HG02884 (cell line): ENCODE data around the gene PLXNB3.

Source experiments
- ATAC-seq: cut with Tn5 transposase; IDR thresholded peaks from one replicate; pipeline ENCODE4 v1.9.1; 2021; ENCODE audit warnings: mild to moderate bottlenecking, moderate library complexity; ENCODE audit not compliant: unreplicated experiment

PLXNB3 gene

DNA sequence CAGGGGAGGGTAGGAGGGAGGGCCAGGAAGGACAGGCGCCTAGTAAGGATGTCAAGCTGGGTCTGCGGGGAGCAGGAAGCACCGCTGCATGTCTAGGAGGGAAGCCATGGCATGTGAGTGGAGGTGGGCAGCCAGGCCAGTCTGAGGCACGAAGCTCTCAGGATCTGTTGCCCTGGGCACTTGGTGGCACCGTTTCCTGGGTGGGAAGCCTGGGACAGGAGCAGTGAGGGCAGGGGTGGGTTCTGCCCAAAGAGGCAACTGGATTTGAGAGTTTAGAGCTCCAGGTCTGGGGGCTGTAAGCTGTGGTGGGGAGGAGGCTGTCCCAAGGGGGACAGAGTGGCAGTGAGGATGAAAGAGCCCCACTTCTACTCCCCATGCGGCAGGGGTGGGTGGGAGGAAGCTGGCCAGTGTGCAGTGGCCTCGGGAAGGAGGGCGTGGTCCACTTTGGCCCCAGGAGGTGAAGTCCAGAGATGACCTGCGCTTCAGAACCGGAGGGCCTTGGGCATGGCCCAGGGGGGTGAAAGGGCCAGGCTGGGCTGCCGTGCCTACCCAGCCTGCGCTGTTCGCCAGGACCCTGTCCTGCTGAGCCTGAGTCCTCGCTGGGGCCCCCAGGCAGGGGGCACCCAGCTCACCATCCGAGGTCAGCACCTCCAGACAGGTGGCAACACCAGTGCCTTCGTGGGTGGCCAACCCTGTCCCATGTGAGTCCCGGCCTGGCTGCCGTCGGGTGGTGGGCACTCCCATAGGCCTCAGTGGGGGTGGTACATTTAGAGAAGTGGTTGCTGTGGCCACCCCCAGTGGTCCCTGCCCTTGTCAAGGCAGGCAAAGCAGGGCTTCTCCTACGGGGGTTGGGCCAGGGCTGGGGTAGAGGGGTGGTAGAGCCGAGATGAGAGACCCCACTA lies 8.5 kb downstream of the PLXNB3 start:
- ATAC-seq, result no peak

DNA sequence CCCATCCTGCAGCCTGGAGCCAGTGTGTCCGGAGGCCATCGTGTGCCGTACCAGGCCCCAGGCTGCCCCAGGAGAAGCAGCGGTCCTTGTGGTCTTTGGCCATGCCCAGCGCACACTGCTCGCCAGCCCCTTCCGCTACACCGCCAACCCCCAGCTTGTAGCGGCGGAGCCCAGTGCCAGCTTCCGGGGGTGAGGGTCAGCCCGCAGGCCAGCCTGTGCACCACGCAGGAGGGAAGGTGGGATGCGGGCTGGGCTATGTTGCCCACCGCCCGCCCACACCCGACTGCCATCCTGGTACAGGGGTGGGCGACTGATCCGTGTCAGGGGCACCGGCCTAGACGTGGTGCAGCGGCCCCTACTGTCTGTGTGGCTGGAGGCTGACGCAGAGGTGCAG lies 9.2 kb downstream of the PLXNB3 start:
- no peak for ATAC-seq

DNA sequence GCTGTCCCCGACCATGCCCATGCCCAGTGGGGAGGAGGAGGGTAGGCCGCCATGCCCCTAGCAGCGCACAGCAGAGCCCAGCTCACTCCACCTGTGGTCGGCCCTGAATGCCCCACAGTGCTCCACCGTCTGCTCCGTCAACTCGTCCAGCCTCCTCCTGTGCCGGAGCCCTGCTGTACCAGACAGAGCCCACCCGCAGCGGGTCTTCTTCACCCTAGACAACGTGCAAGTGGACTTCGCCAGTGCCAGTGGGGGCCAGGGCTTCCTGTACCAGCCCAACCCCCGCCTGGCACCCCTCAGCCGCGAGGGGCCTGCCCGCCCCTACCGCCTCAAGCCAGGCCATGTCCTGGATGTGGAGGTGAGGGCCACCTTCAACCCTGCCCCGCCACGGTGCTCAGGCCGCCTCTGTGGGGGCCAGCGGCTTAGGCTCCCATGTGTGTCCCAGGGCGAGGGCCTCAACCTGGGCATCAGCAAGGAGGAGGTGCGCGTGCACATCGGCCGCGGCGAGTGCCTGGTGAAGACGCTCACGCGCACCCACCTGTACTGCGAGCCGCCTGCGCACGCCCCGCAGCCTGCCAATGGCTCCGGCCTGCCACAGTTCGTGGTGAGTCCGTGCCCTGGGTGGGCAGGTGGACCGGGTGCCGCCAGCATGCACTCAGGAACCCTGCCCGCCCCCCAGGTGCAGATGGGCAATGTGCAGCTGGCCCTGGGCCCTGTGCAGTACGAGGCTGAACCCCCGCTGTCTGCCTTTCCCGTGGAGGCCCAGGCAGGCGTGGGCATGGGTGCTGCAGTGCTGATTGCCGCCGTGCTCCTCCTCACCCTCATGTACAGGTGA lies 9.9 kb downstream of the PLXNB3 start:
- ATAC-seq, result no peak

DNA sequence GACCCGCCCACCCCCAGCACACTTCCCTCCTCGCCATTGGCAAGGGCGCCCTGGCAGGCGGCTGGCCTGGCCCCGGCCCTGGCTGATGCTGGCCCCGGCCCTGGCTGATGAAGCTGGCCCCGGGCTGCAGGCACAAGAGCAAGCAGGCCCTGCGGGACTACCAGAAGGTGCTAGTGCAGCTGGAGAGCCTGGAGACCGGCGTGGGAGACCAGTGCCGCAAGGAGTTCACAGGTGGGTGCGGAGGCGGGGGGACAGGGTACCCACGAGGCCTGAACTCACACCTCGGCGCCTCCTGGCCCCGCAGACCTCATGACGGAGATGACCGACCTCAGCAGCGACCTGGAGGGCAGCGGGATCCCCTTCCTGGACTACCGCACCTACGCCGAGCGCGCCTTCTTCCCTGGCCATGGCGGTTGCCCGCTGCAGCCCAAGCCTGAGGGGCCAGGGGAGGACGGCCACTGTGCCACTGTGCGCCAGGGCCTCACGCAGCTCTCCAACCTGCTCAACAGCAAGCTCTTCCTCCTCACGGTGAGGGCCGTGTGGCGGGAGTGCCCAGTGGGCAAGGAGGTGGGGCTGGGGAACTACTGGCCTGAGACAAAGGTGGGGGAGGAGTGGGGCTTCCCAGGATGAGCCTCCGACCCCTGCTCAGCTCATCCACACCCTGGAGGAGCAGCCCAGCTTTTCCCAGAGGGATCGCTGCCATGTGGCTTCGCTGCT lies 10.7 kb downstream of the PLXNB3 start:
- ATAC-seq, result no peak

DNA sequence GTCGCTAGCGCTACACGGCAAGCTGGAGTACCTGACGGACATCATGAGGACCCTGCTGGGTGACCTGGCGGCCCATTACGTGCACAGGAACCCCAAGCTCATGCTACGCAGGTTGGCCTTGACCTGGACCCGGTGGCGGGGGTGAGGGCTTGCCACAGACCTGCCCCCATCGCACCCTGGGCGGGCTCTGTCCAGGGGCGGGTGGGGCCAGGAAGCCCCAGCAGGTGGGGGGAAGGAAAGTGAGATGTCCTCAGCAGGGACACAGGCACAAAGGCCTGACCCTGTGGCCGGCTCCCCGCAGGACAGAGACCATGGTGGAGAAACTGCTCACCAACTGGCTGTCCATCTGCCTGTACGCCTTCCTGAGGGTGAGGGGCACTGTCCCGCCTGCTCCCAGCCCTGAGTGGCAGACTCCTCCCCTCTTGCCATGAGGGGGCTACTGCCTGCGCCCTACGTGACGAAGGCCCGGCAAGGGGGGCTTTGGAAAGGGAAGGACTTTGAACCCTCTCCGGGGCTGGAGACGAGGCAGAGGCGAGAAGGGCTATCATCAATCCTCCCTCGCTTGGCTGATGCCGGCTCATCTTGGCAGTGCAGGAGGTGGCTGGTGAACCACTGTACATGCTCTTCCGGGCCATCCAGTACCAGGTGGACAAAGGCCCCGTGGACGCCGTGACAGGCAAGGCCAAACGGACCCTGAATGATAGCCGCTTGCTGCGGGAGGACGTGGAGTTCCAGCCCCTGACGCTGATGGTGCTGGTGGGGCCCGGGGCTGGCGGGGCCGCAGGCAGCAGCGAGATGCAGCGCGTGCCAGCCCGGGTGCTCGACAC lies 11.5 kb downstream of the PLXNB3 start:
- ATAC-seq, result no peak

DNA sequence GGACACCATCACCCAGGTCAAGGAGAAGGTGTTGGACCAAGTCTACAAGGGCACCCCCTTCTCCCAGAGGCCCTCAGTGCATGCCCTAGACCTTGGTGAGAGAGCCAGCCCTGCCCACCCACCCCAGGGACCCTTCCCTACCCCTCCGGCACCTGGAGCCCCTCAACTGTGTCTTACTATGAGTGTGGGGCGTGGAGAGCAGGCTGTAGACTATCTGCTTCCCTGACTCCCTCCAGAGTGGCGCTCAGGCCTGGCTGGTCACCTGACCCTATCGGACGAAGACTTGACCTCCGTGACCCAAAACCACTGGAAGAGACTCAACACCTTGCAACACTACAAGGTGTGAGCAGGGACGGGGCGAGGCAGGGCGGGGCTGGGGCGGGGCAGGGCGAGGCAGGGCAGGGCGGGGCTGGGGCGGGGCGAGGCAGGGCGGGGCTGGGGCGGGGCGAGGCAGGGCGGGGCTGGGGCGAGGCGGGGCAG lies 12.1 kb downstream of the PLXNB3 start:
- no peak for ATAC-seq

DNA sequence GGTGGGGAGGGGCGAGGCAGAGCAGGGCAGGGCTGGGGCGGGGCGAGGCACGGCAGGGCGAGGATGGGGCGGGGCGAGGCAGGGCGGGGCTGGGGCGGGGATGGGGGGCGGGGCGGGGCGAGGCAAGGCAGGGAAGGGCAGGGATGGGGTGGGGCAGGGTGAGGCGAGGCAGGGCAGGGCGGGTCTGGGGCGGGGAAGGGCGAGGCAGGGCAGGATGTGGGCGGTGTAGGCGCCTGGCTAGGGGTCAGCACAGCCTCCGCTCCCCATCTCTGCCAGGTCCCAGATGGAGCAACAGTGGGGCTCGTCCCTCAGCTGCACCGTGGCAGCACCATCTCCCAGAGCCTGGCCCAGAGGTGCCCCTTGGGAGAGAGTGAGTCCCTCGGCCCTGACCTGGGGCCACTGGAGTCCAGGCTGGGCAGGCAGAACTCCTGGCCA lies 12.6 kb downstream of the PLXNB3 start:
- no peak for ATAC-seq

DNA sequence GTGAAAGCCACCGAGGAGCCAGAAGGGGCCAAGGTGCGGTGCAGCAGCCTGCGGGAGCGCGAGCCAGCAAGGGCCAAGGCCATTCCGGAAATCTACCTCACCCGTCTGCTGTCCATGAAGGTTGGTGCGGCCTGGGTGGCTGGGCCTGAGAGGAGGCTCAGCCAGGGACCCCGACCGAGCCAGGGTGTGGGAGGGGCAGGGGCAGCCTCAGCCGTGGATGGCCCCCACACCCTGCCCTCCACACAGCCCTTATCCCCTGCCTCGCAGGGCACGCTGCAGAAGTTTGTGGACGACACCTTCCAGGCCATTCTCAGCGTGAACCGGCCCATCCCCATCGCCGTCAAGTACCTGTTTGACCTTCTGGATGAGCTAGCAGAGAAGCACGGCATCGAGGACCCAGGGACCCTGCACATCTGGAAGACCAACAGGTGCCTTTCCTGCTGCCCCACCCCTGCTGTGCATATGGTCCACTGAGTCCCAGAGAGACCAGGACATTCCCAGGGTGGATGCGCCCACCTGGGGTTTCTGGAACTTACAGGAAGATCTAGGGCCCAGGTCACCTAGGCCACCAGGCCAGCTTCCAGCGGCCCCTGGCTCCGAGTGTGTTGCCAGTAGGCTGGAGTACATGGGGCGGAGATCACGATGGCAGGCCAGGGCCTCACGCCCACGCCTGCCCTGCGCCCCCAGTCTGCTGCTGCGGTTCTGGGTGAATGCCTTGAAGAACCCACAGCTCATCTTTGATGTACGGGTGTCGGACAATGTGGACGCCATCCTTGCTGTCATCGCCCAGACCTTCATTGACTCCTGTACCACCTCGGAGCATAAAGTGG lies 13.4 kb downstream of the PLXNB3 start:
- no peak for ATAC-seq

DNA sequence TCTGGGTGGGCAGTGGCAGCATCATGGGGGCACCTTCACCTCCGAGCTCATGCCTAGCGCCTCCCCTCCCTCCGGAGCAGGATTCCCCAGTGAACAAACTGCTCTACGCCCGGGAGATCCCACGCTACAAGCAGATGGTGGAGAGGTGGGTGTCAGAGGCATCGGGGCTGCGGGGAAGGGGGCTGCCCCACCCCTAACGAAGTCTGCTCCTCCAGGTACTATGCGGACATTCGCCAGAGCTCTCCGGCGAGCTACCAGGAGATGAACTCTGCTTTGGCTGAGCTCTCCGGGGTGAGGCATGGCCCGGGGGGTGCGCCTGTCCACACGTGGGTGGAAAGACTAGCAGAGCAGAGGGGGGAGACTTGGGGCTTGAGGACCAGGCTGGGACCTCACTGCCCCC lies 14.1 kb downstream of the PLXNB3 start:
- ATAC-seq, result no peak

DNA sequence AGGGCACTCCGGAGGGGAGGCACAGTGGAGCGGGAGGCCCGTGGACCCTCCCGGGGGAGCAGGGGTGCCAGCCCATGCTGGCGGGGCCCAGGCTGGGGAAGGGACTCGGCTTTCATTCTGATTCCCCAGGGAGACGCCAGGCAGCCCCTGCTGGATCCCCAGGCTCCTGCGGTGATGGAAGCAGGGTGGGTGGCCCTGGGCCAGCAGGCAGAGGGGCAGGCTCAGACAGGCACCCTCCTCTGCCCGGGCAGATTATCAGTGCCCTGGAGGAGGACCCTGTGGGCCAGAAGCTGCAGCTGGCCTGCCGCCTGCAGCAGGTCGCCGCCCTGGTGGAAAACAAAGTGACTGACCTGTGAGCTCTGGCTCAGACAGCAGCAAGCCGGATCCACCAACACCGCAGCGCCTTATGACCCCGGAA lies 14.6 kb downstream of the PLXNB3 start:
- no peak for ATAC-seq

DNA sequence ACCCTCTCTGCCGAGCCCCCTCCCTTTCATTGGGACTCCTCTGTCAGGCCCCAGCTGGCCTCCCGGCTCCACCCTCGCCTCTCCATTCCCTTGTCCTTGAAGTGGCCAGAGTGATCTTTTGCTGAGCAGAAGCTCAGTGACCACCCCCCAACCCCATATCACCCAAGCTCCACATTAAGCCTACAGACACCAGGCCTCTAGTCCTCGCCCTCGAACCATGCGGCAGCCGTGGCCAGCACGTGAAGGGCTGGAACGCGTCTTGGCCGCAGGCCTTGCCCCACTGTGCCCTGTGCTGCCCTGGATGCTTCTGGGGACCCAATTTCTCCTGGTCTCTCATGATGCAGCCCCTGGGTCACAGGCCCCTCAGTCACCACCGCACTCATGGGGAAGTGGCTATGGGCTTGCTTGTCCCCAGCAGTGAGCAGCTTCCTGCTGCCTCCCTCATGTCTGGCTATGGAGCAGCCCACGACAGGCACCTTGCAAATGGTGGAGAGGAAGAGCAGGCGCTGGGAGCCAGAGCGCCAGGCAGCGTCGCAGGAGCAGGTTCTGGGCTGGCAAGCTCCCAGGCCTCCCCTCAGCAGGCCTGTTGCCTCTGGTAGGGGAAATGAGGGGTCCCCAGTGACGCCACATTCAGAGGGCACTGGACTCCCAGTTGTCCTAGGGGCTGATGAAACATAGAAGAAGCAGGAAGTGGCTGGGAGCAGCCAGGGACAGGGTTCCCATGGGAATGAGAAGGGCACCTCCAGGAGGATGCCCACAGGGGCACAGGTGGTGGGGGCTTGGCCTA lies 16.0 kb downstream of the PLXNB3 start:
- no peak for ATAC-seq

DNA sequence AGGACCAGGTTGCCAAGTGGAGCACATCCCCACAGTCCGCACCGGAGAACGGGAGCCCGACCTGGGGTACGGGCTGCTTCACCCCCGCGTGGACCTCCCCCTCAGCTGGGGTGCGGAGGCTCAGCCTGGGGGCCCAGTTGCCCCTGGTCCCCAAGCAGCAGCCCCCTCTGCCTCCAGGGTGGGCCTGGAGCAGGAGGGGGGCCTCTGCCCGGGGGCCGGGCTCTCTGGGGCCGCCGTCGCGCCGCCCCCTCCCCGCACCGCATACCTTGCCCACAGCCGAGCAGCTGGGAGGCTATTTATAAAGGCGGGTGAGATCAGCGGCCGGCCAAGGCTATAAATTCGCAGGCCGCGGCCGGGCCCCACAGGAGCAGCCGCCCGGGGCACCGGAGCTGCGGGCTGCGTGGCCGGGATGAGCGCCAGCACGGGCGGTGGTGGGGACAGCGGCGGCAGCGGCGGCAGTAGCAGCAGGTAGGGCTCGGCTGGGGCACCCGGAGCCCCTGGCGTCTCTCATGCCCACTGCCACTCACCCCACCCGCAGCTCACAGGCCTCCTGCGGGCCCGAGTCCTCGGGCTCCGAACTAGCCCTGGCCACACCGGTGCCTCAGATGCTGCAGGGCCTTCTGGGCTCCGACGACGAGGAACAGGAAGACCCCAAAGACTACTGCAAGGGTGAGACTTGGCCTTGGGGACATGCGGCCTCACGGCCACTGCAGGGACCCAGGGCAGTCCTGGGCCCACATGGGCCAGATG lies 16.8 kb downstream of the PLXNB3 start, which contains the start of gene SRPK3:
SRPK3 (plus strand) TSS at position 364 of the 750 bp plus-strand sequence; CDS start at position 410, 46 bp downstream.
- ATAC-seq, result no peak

DNA sequence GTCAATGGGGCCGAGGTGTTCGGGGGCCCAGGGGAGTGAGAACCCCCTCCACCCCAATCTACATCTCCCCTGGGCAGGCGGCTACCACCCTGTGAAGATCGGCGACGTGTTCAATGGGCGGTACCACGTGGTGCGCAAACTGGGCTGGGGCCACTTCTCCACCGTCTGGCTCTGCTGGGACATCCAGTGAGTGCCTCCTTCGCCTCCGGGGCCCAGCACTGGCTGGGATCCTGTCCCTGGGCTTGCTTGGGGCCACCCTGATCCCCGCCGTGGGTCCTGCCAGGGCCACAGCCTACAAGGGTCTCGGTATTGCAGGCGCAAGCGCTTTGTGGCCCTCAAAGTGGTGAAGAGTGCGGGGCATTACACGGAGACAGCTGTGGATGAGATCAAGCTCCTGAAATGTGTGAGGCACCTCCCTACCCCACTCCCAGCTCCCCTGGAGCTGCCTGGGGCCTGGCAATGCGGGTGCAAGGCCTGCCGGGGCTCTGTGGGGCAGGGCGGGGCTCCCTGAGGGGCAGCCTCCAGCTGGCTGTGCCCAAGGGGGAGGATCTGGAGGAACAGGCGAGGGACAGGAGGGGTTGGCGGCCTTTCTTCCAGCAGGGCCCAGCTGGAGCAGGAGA lies 17.5 kb downstream of the PLXNB3 start:
- no peak for ATAC-seq

DNA sequence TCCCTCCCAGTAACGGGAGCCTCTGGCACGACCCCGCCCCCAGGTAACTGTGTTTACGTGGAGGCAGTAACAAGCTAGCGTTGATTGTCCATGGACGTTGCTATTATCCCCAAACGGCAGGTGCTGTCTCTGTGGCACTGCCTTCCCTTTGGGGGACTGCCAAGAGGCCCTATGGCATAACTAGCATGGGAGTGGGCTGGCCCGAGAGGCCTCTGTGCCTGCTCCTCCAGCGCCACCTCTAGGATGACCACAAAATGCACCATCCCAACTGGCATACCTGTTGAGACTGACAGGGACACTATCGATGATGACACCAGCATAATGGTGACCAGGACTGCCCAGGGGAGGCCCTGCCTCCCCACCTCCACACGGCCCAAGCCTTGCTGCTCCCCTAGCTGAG lies 18.3 kb downstream of the PLXNB3 start:
- no peak for ATAC-seq

DNA sequence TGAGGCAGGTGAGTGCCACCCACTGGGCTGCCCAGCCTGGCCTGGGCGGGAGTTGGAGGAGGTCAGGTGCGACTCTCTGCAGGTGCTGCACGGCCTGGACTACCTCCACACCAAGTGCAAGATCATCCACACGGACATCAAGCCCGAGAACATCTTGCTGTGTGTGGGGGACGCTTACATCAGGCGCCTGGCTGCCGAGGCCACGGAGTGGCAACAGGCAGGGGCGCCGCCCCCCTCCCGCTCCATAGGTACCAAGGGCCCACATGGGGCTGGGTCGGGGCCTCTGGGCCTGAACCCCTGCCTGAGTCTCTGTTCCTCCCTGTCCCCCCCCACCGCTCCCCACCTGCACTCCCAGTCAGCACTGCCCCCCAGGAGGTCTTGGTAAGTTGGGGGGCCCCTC lies 18.8 kb downstream of the PLXNB3 start:
- no peak for ATAC-seq

DNA sequence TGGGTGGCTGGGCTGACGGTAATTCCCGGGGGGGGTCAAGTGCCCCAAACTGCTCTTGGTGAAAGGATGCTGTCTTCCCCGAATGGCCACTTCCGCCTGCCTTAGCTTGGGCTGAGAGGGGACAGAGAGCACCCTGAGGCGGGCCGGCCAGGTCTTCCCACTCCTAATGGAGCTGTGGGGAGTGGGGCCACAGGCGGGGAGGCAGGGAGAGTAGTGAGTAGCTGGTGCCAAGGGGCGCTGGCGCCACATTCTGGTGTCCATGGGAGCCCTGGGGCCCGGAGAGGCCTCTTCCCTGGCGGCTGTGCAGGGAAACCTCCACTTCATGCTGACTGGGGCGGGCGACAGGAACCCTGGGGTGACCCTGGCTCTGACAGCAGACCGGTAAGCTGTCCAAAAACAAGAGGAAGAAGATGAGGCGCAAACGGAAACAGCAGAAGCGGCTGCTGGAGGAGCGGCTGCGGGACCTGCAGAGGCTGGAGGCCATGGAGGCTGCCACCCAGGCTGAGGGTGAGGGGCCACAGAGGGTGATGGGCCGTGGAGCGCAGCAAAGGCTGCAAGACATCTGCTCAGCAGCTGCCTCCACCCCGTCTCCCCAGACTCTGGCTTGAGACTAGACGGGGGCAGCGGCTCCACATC lies 19.4 kb downstream of the PLXNB3 start:
- no peak for ATAC-seq
